ENCODE results near the gene HHLA2.

Gene HHLA2

DNA sequence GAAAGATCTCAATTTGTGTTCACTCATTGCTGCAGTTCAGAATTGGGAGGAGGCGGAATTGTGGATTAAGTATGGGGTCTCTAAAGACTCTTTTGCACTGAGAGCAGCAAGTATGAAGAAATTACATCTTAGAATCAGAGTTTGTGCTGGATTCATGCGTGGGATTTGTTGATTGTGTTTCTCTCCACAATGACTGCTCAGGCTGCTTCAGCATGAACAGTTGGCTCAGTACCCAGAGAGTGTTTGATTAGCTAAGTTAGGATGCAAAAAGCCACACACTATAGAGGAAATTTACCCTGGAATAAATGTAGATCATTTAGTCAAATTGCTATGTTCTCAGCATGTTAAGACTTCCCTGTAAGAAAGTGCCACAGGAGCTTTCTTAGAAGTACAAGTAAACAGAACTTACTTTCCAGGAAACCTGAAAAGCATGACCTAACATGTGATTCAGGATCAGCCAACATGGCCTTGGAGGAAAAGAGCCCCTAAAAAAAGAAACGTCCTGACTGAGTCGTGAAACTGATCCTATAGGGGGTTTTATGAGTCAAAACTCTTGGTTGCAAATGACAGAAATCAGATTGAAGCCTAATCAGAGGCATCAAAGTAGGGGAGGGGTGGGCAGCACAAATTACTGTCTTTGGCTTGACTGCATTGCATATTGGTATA is 32.6 kb downstream of the HHLA2 start:
- Histone ChIP-seq H3K4me1 (ENCODE audit: control extremely low read depth in 1 of 4, control insufficient read depth in 4 of 4, insufficient read depth in 4 of 4, low read length in 3 of 4) (peaks cover 0 to 11% (median 0%) of the 10 kb centered on the region in 4 experiments), H3K36me3 (ENCODE audit: control insufficient read depth in 4 of 4, insufficient read depth in 4 of 4, low read length in 3 of 4) (no peaks in the 10 kb centered on the region), H3K4me3 (ENCODE audit: control insufficient read depth in 1 of 7, extremely low read depth in 1 of 7, insufficient read depth in 4 of 7, low read depth in 2 of 7, low read length in 6 of 7) (no peak overlapping the region), H3K27ac (ENCODE audit: insufficient read depth in 1 of 2, low read depth in 1 of 2, low read length in 2 of 2, poor library complexity in 1 of 2, severe bottlenecking in 2 of 2) (no peak overlapping the region), H3K9me3 (ENCODE audit: control extremely low read depth in 1 of 5, control insufficient read depth in 4 of 5, insufficient read depth in 2 of 5, low read depth in 1 of 5, low read length in 4 of 5) (peaks cover 0 to 8% (median 0%) of the 10 kb centered on the region in 5 experiments), H3K27me3 (replicated peaks in 2 of 5; ENCODE audit: control insufficient read depth in 4 of 5, insufficient read depth in 5 of 5, low read length in 4 of 5) (no peaks in the 10 kb centered on the region)
- 58% methylated on average over 4 of the region's 4 CpGs for WGBS (ENCODE audit: insufficient coverage)
- no peak for DNase-seq
- CTCF ChIA-PET, result no interaction called here
- POLR2A ChIA-PET, result no interaction called here

DNA sequence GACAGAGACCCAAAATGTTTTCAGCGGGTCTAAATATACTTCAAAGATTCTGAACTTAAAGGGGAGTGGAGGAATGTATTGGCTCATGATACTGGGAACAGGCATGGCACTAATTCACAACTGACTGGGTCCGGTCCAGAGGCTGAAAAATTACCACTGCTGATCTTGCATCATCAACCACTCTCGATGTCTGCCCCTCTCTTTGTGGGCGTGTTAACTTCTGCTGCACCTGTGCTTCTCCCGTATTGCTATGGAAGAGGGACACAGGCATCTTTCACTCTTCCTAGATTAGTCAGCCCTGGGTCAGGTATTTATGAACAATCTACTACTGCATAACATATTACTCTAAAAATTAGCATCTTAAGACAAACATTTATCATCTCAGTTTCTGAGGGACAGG is 33.2 kb downstream of the HHLA2 start:
- H3K9me3 ChIP-seq (ENCODE audit: control extremely low read depth in 1 of 5, control insufficient read depth in 4 of 5, insufficient read depth in 2 of 5, low read depth in 1 of 5, low read length in 4 of 5), result peaks cover 0 to 8% (median 0%) of the 10 kb centered on the region in 5 experiments
- H3K36me3 ChIP-seq (ENCODE audit: control insufficient read depth in 4 of 4, insufficient read depth in 4 of 4, low read length in 3 of 4), result no peaks in the 10 kb centered on the region
- no peak overlapping the region for H3K27ac ChIP-seq (ENCODE audit: insufficient read depth in 1 of 2, low read depth in 1 of 2, low read length in 2 of 2, poor library complexity in 1 of 2, severe bottlenecking in 2 of 2)
- no peak overlapping the region for H3K4me3 ChIP-seq (ENCODE audit: control insufficient read depth in 1 of 7, extremely low read depth in 1 of 7, insufficient read depth in 4 of 7, low read depth in 2 of 7, low read length in 6 of 7)
- no peaks in the 10 kb centered on the region for H3K27me3 ChIP-seq (replicated peaks in 2 of 5; ENCODE audit: control insufficient read depth in 4 of 5, insufficient read depth in 5 of 5, low read length in 4 of 5)
- 96% methylated on average over 5 of the region's 5 CpGs for WGBS (ENCODE audit: insufficient coverage)
- POLR2A ChIA-PET, result no interaction called here
- DNase-seq, result no peak
- H3K4me1 ChIP-seq (ENCODE audit: control extremely low read depth in 1 of 4, control insufficient read depth in 4 of 4, insufficient read depth in 4 of 4, low read length in 3 of 4), result peaks cover 0 to 11% (median 0%) of the 10 kb centered on the region in 4 experiments
- CTCF ChIA-PET, result no interaction called here

DNA sequence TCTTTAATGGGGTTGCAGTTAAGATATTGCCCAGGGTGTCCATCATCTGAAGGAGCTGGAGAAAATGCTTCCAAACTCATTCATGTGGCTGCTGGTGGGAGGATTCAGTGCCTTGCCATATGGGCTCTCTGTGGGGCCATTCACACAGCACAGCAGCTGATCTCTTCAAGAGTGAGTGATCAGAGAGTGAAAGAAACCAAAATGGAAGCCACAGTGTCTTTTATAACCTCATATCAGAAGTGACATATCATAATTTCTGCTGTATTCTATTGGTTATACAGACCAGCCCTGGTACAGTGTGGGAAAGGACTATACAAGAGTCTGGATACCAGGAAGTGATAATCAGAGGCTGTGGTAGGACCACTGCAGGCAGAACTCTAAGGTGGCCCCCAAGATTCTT is 33.6 kb downstream of the HHLA2 start:
- H3K27me3 ChIP-seq (replicated peaks in 2 of 5; ENCODE audit: control insufficient read depth in 4 of 5, insufficient read depth in 5 of 5, low read length in 4 of 5), result no peaks in the 10 kb centered on the region
- peaks cover 0 to 8% (median 0%) of the 10 kb centered on the region in 5 experiments for H3K9me3 ChIP-seq (ENCODE audit: control extremely low read depth in 1 of 5, control insufficient read depth in 4 of 5, insufficient read depth in 2 of 5, low read depth in 1 of 5, low read length in 4 of 5)
- H3K4me1 ChIP-seq (ENCODE audit: control extremely low read depth in 1 of 4, control insufficient read depth in 4 of 4, insufficient read depth in 4 of 4, low read length in 3 of 4), result peaks cover 0 to 11% (median 0%) of the 10 kb centered on the region in 4 experiments
- DNase-seq, result no peak
- H3K27ac ChIP-seq (ENCODE audit: insufficient read depth in 1 of 2, low read depth in 1 of 2, low read length in 2 of 2, poor library complexity in 1 of 2, severe bottlenecking in 2 of 2), result no peak overlapping the region
- no peaks in the 10 kb centered on the region for H3K36me3 ChIP-seq (ENCODE audit: control insufficient read depth in 4 of 4, insufficient read depth in 4 of 4, low read length in 3 of 4)
- POLR2A ChIA-PET, result no interaction called here
- no peak overlapping the region for H3K4me3 ChIP-seq (ENCODE audit: control insufficient read depth in 1 of 7, extremely low read depth in 1 of 7, insufficient read depth in 4 of 7, low read depth in 2 of 7, low read length in 6 of 7)
- CTCF ChIA-PET, result no interaction called here

DNA sequence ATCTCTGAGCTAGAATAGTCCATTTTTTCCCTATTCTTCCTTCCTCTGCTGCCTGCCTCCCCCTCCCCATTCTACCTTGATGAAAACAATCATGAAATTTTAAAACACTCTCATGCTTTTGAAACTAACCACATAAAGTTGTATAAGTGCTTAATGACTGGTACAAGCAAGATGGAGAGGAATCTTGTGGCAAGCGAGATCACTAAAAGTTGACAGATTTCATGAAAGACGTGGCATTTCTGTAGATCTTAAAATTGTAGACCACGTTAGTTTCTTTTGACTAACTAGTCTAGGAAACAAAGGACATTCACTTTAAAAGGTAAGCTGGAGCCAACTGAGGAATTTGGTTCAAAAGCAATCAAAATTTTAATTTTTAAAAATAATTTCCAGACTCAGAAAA is 35.4 kb downstream of the HHLA2 start:
- Histone ChIP-seq H3K27me3 (replicated peaks in 2 of 5; ENCODE audit: control insufficient read depth in 4 of 5, insufficient read depth in 5 of 5, low read length in 4 of 5) (no peaks in the 10 kb centered on the region), H3K36me3 (ENCODE audit: control insufficient read depth in 4 of 4, insufficient read depth in 4 of 4, low read length in 3 of 4) (no peaks in the 10 kb centered on the region), H3K4me3 (ENCODE audit: control insufficient read depth in 1 of 7, extremely low read depth in 1 of 7, insufficient read depth in 4 of 7, low read depth in 2 of 7, low read length in 6 of 7) (no peak overlapping the region), H3K27ac (ENCODE audit: insufficient read depth in 1 of 2, low read depth in 1 of 2, low read length in 2 of 2, poor library complexity in 1 of 2, severe bottlenecking in 2 of 2) (no peak overlapping the region), H3K4me1 (ENCODE audit: control extremely low read depth in 1 of 4, control insufficient read depth in 4 of 4, insufficient read depth in 4 of 4, low read length in 3 of 4) (peaks cover 0 to 11% (median 0%) of the 10 kb centered on the region in 4 experiments), H3K9me3 (ENCODE audit: control extremely low read depth in 1 of 5, control insufficient read depth in 4 of 5, insufficient read depth in 2 of 5, low read depth in 1 of 5, low read length in 4 of 5) (peaks cover 0 to 1% (median 0%) of the 10 kb centered on the region in 5 experiments)
- DNase-seq, result no peak
- 100% methylated on average over 2 of the region's 3 CpGs for WGBS (ENCODE audit: insufficient coverage)
- ChIA-PET CTCF (no interaction called here), POLR2A (no interaction called here)

DNA sequence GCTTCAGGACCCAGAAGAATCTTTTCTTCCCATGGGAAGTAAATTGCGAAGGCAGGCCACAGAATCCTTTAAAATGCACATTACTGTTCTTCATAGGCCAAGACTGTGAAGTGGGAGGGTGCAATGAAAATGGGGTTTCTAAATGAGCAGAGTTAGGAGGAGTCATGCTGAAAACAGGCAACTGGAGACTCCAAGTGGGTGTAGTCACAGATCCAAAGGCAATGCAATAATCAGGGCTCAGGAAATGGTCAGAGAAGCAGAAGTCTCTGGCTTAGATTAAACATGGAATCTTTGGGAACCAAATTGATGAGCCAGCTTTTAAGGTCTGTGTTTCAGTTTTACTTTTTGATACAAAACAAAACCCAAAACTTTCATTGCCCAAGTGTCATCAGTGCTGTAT is 37.6 kb downstream of the HHLA2 start:
- Histone ChIP-seq H3K9me3 (ENCODE audit: control extremely low read depth in 1 of 5, control insufficient read depth in 4 of 5, insufficient read depth in 2 of 5, low read depth in 1 of 5, low read length in 4 of 5) (no peaks in the 10 kb centered on the region), H3K36me3 (ENCODE audit: control insufficient read depth in 4 of 4, insufficient read depth in 4 of 4, low read length in 3 of 4) (no peaks in the 10 kb centered on the region), H3K4me3 (ENCODE audit: control insufficient read depth in 1 of 7, extremely low read depth in 1 of 7, insufficient read depth in 4 of 7, low read depth in 2 of 7, low read length in 6 of 7) (no peak overlapping the region), H3K27me3 (replicated peaks in 2 of 5; ENCODE audit: control insufficient read depth in 4 of 5, insufficient read depth in 5 of 5, low read length in 4 of 5) (no peaks in the 10 kb centered on the region), H3K27ac (ENCODE audit: insufficient read depth in 1 of 2, low read depth in 1 of 2, low read length in 2 of 2, poor library complexity in 1 of 2, severe bottlenecking in 2 of 2) (no peak overlapping the region), H3K4me1 (ENCODE audit: control extremely low read depth in 1 of 4, control insufficient read depth in 4 of 4, insufficient read depth in 4 of 4, low read length in 3 of 4) (peaks cover 0 to 6% (median 0%) of the 10 kb centered on the region in 4 experiments)
- CTCF ChIA-PET, result interaction anchor here (0.7 kb wide), 1 partner anchor 25 kb away, joined by 3 read pairs; no protein-coding TSS in a partner anchor
- whole genome bisulfite sequencing (ENCODE audit: insufficient coverage), result 100% methylated on average over 1 of the region's 1 CpG
- no peak for DNase-seq
- POLR2A ChIA-PET, result interaction anchor here (0.6 kb wide), 1 partner anchor 9 kb away, joined by 3 read pairs; no protein-coding TSS in a partner anchor

DNA sequence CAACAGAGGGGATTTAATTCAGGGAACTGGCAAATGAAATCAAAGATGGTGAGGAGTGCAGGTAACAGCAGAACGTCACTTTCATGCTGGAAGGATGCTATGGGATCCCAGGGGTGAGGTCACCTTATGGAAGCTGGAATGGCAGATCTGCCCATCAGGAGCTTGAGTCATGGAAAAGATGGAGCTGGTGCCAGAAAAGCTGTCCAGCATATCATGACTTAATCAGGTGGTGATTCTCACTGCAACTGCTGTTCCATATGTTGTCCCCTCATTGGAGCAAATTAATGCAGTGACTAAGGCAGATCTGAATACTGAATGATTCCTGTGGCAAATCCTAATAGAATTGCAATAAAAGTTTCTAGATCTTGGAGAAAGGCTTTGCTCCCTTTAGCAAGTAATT is 38.4 kb downstream of the HHLA2 start:
- Histone ChIP-seq H3K27me3 (replicated peaks in 2 of 5; ENCODE audit: control insufficient read depth in 4 of 5, insufficient read depth in 5 of 5, low read length in 4 of 5) (no peaks in the 10 kb centered on the region), H3K4me3 (ENCODE audit: control insufficient read depth in 1 of 7, extremely low read depth in 1 of 7, insufficient read depth in 4 of 7, low read depth in 2 of 7, low read length in 6 of 7) (no peak overlapping the region), H3K4me1 (ENCODE audit: control extremely low read depth in 1 of 4, control insufficient read depth in 4 of 4, insufficient read depth in 4 of 4, low read length in 3 of 4) (no peaks in the 10 kb centered on the region), H3K27ac (ENCODE audit: insufficient read depth in 1 of 2, low read depth in 1 of 2, low read length in 2 of 2, poor library complexity in 1 of 2, severe bottlenecking in 2 of 2) (no peak overlapping the region), H3K36me3 (ENCODE audit: control insufficient read depth in 4 of 4, insufficient read depth in 4 of 4, low read length in 3 of 4) (no peaks in the 10 kb centered on the region), H3K9me3 (ENCODE audit: control extremely low read depth in 1 of 5, control insufficient read depth in 4 of 5, insufficient read depth in 2 of 5, low read depth in 1 of 5, low read length in 4 of 5) (no peaks in the 10 kb centered on the region)
- CTCF ChIA-PET, result no interaction called here
- POLR2A ChIA-PET, result no interaction called here
- no peak for DNase-seq
- WGBS (ENCODE audit: insufficient coverage), result 100% methylated on average over 1 of the region's 1 CpG

DNA sequence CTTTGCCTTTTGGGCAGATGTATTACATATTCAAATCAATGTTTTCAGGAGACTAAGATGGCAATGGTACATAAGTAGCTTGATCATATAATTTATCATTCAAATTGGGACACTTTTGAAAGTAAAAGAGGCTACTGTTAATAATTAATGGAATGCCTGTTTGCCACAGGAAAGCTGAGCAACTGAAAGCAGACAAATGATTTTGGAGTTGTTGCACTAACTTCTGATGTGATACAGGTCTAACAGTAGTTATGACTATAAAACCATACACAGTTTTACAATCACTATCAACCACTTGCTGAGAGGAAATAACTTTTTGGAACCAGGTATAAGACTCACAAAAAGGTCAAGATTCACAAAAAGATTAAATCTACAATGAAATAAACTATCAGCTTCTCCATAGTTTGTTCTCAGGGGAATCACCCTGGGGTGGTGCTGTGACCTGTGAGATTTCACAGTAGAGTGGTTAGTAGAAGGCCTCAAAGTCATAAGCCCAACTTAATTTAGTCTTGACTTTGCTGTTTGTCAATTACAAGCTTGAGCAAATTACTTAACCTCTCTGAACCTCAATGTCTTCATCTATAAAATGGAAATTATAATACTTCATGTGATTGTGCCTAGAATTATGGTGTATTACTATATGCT is 42.7 kb downstream of the HHLA2 start:
- ChIA-PET CTCF (no interaction called here), POLR2A (no interaction called here)
- DNase-seq, result no peak
- H3K4me1 ChIP-seq (ENCODE audit: control extremely low read depth in 1 of 4, control insufficient read depth in 4 of 4, insufficient read depth in 4 of 4, low read length in 3 of 4), result no peaks in the 10 kb centered on the region
- H3K27ac ChIP-seq (ENCODE audit: insufficient read depth in 1 of 2, low read depth in 1 of 2, low read length in 2 of 2, poor library complexity in 1 of 2, severe bottlenecking in 2 of 2), result no peak overlapping the region
- H3K9me3 ChIP-seq (ENCODE audit: control extremely low read depth in 1 of 5, control insufficient read depth in 4 of 5, insufficient read depth in 2 of 5, low read depth in 1 of 5, low read length in 4 of 5), result no peaks in the 10 kb centered on the region
- no peak overlapping the region for H3K4me3 ChIP-seq (ENCODE audit: control insufficient read depth in 1 of 7, extremely low read depth in 1 of 7, insufficient read depth in 4 of 7, low read depth in 2 of 7, low read length in 6 of 7)
- no peaks in the 10 kb centered on the region for H3K36me3 ChIP-seq (ENCODE audit: control insufficient read depth in 4 of 4, insufficient read depth in 4 of 4, low read length in 3 of 4)
- H3K27me3 ChIP-seq (replicated peaks in 2 of 5; ENCODE audit: control insufficient read depth in 4 of 5, insufficient read depth in 5 of 5, low read length in 4 of 5), result no peaks in the 10 kb centered on the region

Data from common myeloid progenitor, CD34-positive (primary cell).